Fibroblast of lung (primary cell): Measurements from ENCODE around the gene CHSY1.

ENCODE experiments used
- EZH2 ChIP-seq: IDR thresholded peaks from 2 replicates; pipeline ENCODE4 v1.5.1; 2012; ENCODE audit warnings: low read length, control low read depth, mild to moderate bottlenecking; ENCODE audit errors: missing control alignments
- TF ChIP-seq, protein P1 (sequence below), 2 donors: IDR thresholded peaks in 1 of 2; conservative IDR thresholded peaks in 1 of 2; 1 replicate in 1 of 2; 2 replicates in 1 of 2; pipeline ENCODE4 v1.5.1; 2011 to 2012; ENCODE audit warnings: low read length in 2 of 2, control low read depth in 1 of 2, inconsistent platforms in 1 of 2, low read depth in 1 of 2, mild to moderate bottlenecking in 1 of 2

DNA sequence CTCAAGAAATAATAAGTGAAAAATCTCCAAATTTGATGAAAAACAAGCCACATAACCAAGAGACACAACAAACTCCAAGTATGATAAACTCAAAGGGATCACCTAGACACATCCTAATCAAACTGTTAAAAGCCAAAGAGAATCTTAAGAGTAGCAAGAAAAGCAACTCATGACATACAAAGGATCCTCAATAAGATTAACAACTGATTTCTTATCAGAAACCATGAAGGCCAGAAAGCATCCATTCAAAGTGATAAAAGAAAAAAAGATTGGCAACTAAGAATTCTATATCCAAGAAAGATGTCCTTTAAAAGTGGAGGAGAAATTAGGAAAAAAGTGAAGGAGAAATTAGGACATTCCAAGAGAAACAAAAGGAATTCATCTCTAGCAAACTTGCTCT, 23.5 kb downstream of the CHSY1 start:
- TF ChIP-seq, protein P1, sequence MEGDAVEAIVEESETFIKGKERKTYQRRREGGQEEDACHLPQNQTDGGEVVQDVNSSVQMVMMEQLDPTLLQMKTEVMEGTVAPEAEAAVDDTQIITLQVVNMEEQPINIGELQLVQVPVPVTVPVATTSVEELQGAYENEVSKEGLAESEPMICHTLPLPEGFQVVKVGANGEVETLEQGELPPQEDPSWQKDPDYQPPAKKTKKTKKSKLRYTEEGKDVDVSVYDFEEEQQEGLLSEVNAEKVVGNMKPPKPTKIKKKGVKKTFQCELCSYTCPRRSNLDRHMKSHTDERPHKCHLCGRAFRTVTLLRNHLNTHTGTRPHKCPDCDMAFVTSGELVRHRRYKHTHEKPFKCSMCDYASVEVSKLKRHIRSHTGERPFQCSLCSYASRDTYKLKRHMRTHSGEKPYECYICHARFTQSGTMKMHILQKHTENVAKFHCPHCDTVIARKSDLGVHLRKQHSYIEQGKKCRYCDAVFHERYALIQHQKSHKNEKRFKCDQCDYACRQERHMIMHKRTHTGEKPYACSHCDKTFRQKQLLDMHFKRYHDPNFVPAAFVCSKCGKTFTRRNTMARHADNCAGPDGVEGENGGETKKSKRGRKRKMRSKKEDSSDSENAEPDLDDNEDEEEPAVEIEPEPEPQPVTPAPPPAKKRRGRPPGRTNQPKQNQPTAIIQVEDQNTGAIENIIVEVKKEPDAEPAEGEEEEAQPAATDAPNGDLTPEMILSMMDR (conservative IDR thresholded peaks at IDR 0.05 in 1 of 2, IDR thresholded peaks at IDR 0.05 in 1 of 2; ENCODE audit: low read depth in 1 of 2, low read length in 2 of 2), result no peak
- TF ChIP-seq EZH2, result no peak
